Measurements from ENCODE around the gene CNDP1. TPM values are rescaled to one million over a fixed set of nuclear protein-coding genes. Genes with fewer than 3 reads are reported as not detected.

CNDP1 gene
- total and polyA plus RNA-seq, 7 experiments from 2014 or later: 0.12 to 0.34 (median 0.19) TPM; not detected in 4

DNA sequence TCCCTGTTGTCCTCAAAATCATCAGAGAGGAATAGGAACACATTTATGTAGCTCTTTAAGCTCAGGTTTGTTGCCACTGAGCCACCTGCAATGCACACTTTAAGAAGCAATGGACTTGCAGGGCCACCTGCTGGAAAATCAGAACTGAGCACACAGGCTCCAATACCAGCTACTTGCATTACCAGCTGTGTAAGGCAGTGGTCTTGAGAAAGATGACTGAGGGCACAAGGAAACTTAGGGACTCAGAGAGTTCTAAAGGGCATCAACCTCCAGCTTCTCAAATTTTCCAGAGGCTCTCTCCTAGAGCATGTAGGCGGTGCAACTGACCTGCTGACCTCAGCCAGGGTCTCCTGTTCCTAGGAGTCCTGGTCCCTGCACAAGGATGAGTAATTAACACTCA is 40.6 kb upstream of the CNDP1 start:
- Mint-ChIP-seq H3K9me3 (no peaks in the 10 kb centered on the region), H3K36me3 (peaks cover 0 to 6% (median 0%) of the 10 kb centered on the region in 5 donors), H3K27me3 (peaks cover 0 to 32% (median 0%) of the 10 kb centered on the region in 5 donors), H3K4me3 (peak overlapping the region in 5 of 10 donors; percentile 6 to 65 (median 41)), H3K27ac (peak overlapping the region in 8 of 9 donors; percentile 59 to 98 (median 90)), H3K4me1 (peaks cover 12 to 41% (median 31%) of the 10 kb centered on the region in 7 donors)
- ChIA-PET CTCF (interaction anchor here (0.5 to 10.7 kb wide), 34 partner anchors 9 to 411 kb away, joined by 3 to 269 read pairs (median 4); no protein-coding TSS in a partner anchor), POLR2A (interaction anchor here (0.7 to 2.5 kb wide), 11 partner anchors 9 to 152 kb away, joined by 3 to 19 read pairs (median 4); no protein-coding TSS in a partner anchor)
- peak in 8 of 9 donors; percentile 29 to 86 (median 76) for DNase-seq
- no peaks in the 10 kb centered on the region for H3K27me3 ChIP-seq (ENCODE audit: control insufficient read depth in 2 of 2, insufficient read depth in 2 of 2, low read length in 2 of 2)
- H3K36me3 ChIP-seq (ENCODE audit: control insufficient read depth in 2 of 3, insufficient read depth in 3 of 3, low read length in 3 of 3): peaks cover 0 to 4% (median 0%) of the 10 kb centered on the region in 3 experiments
- no peaks in the 10 kb centered on the region for H3K9me3 ChIP-seq (ENCODE audit: control insufficient read depth in 2 of 3, low read length in 3 of 3)
- H3K4me3 ChIP-seq (ENCODE audit: low read length): no peak overlapping the region
- peak; percentile 60 for ATAC-seq
- intact Hi-C loops (cut with micrococcal nuclease): loop anchor here (1.0 kb wide), 8 partner anchors 59 to 453 kb away; no protein-coding TSS in a partner anchor
- peaks cover 20 to 26% of the 10 kb centered on the region in 2 donors for H3K4me1 ChIP-seq (ENCODE audit: control insufficient read depth in 2 of 2, insufficient read depth in 2 of 2, low read length in 2 of 2)
- H3K27ac ChIP-seq (ENCODE audit: low read depth, low read length): no peak overlapping the region

GRCh38 chr18:74494514-74494913 is 39.8 kb upstream of the CNDP1 start:
- DNase-seq (no peak), ATAC-seq (no peak)
- Mint-ChIP-seq H3K4me1 (peaks cover 13 to 49% (median 39%) of the 10 kb centered on the region in 7 donors), H3K9me3 (no peaks in the 10 kb centered on the region), H3K27me3 (peaks cover 0 to 25% (median 0%) of the 10 kb centered on the region in 5 donors), H3K36me3 (peaks cover 0 to 6% (median 0%) of the 10 kb centered on the region in 5 donors), H3K27ac (peak overlapping the region in 7 of 9 donors; percentile 63 to 98 (median 91)), H3K4me3 (peak overlapping the region in 9 of 10 donors; percentile 6 to 90 (median 59))
- Histone ChIP-seq H3K9me3 (ENCODE audit: control insufficient read depth in 2 of 3, low read length in 3 of 3) (no peaks in the 10 kb centered on the region), H3K27ac (ENCODE audit: low read depth, low read length) (peak overlapping the region; percentile 16), H3K27me3 (ENCODE audit: control insufficient read depth in 2 of 2, insufficient read depth in 2 of 2, low read length in 2 of 2) (no peaks in the 10 kb centered on the region), H3K4me1 (ENCODE audit: control insufficient read depth in 2 of 2, insufficient read depth in 2 of 2, low read length in 2 of 2) (peaks cover 24 to 30% of the 10 kb centered on the region in 2 donors), H3K4me3 (ENCODE audit: low read length) (no peak overlapping the region), H3K36me3 (ENCODE audit: control insufficient read depth in 2 of 3, insufficient read depth in 3 of 3, low read length in 3 of 3) (peaks cover 0 to 4% (median 0%) of the 10 kb centered on the region in 3 experiments)
- ChIA-PET CTCF (interaction anchor here (1.6 to 10.7 kb wide), 4 partner anchors 122 to 412 kb away, joined by 14 to 269 read pairs (median 18); no protein-coding TSS in a partner anchor), POLR2A (interaction anchor here (1.5 to 3.1 kb wide), 4 partner anchors 105 to 141 kb away, joined by 6 to 30 read pairs (median 18); no protein-coding TSS in a partner anchor)
- intact Hi-C loops (cut with micrococcal nuclease): no loop called here

DNA sequence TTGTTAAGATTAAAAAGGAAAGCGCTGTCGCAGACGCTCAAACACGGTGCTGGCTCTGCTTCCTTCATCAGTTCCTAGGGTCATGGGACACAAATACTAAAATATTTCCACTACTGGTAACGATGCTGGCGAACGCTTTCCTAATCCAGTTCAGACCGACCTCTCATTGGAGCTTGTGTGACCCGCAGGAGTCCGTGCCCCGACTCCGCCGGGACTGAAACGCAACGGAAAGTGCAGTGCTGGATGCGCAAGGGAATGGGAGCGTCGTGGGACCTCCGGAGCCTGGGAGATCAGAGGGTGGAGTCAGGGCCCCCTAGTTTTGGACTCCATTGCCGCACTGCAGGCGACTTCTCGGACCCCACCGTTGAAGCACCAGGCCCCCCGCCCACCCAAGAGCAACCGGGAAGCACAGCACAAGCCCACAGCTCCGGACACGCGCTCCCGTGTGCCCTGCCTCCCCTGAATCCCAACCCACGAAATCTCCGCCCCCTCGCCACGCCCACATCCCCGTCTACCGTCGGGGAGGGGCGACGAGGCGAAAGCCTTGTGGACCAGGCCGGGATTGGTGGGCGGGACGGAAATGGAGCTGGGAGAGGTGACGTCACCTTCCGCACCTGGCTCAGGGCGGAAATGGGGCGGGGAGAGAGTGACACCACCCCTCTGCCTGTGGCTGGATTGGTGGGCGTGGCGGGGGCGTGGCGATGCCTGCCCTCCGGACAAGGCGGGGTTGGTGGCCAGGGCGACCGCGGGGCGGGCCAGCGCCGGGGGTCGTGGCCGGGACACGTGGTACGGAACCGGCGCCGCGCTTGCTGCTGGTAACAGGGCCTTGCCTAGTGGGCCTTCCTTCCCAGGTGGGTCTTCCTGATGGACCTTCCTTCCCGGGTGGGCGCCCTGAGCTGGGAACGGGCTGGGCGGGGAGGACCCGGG is 38.5 kb upstream of the CNDP1 start, which contains the start of gene CNDP2:
Gene CNDP2 (plus strand): TSS at position 783 of the 927 bp plus-strand sequence. CDS start 3,611 bp downstream, outside the sequence.
- ChIA-PET CTCF (interaction anchor here (0.6 to 10.7 kb wide), 6 partner anchors 56 to 413 kb away, joined by 3 to 269 read pairs (median 6); no protein-coding TSS in a partner anchor), POLR2A (interaction anchor here (0.5 to 3.1 kb wide), 8 partner anchors 9 to 142 kb away, joined by 3 to 30 read pairs (median 7); partner anchors contain the start of gene ZNF407)
- H3K9me3 ChIP-seq (ENCODE audit: control insufficient read depth in 2 of 3, low read length in 3 of 3): no peaks in the 10 kb centered on the region
- Mint-ChIP-seq H3K27me3 (peaks cover 0 to 20% (median 0%) of the 10 kb centered on the region in 5 donors), H3K9me3 (no peaks in the 10 kb centered on the region), H3K36me3 (peaks cover 0 to 13% (median 4%) of the 10 kb centered on the region in 5 donors), H3K4me3 (peak within 1 kb of the TSS; percentile 79 to 98 (median 92)), H3K4me1 (peaks cover 21 to 62% (median 49%) of the 10 kb centered on the region in 7 donors), H3K27ac (peak within 1 kb of the TSS; percentile 95 to 100 (median 98))
- H3K4me3 ChIP-seq (ENCODE audit: low read length): peak within 1 kb of the TSS; percentile 75
- peak; percentile 93 to 100 (median 94) for DNase-seq
- peaks cover 33 to 43% of the 10 kb centered on the region in 2 donors for H3K4me1 ChIP-seq (ENCODE audit: control insufficient read depth in 2 of 2, insufficient read depth in 2 of 2, low read length in 2 of 2)
- no peaks in the 10 kb centered on the region for H3K27me3 ChIP-seq (ENCODE audit: control insufficient read depth in 2 of 2, insufficient read depth in 2 of 2, low read length in 2 of 2)
- peak within 1 kb of the TSS; percentile 93 for H3K27ac ChIP-seq (ENCODE audit: low read depth, low read length)
- H3K36me3 ChIP-seq (ENCODE audit: control insufficient read depth in 2 of 3, insufficient read depth in 3 of 3, low read length in 3 of 3): peaks cover 0 to 4% (median 0%) of the 10 kb centered on the region in 3 experiments
- ATAC-seq: peak; percentile 89
- intact Hi-C loops (cut with micrococcal nuclease): loop anchor here (1.0 to 5.0 kb wide), 8 partner anchors 102 to 1996 kb away; partner anchors contain the start of genes TIMM21 (in 1 of the 2) and TSHZ1 (in 1 of the 2)

GRCh38 chr18:74496508-74497323 is 37.6 kb upstream of the CNDP1 start:
- peak overlapping the region; percentile 77 to 100 (median 98) for H3K27ac Mint-ChIP-seq
- ChIA-PET POLR2A (interaction anchor here (1.0 to 3.1 kb wide), 7 partner anchors 8 to 143 kb away, joined by 4 to 30 read pairs (median 8); partner anchors contain the start of gene ZNF407), CTCF (interaction anchor here (0.6 to 10.7 kb wide), 4 partner anchors 55 to 154 kb away, joined by 3 to 269 read pairs (median 6); no protein-coding TSS in a partner anchor)
- DNase-seq: peak in 3 of 9 donors; percentile 11 to 38 (median 30)
- no peaks in the 10 kb centered on the region for H3K9me3 ChIP-seq (ENCODE audit: control insufficient read depth in 2 of 3, low read length in 3 of 3)
- no peaks in the 10 kb centered on the region for H3K27me3 ChIP-seq (ENCODE audit: control insufficient read depth in 2 of 2, insufficient read depth in 2 of 2, low read length in 2 of 2)
- peak overlapping the region; percentile 79 to 98 (median 92) for H3K4me3 Mint-ChIP-seq
- peaks cover 0 to 15% (median 9%) of the 10 kb centered on the region in 5 donors for H3K36me3 Mint-ChIP-seq
- peak overlapping the region; percentile 75 for H3K4me3 ChIP-seq (ENCODE audit: low read length)
- H3K4me1 ChIP-seq (ENCODE audit: control insufficient read depth in 2 of 2, insufficient read depth in 2 of 2, low read length in 2 of 2): peaks cover 33 to 43% of the 10 kb centered on the region in 2 donors
- H3K9me3 Mint-ChIP-seq: no peaks in the 10 kb centered on the region
- H3K27me3 Mint-ChIP-seq: peaks cover 0 to 20% (median 0%) of the 10 kb centered on the region in 5 donors
- ATAC-seq: peak; percentile 10
- intact Hi-C loops (cut with micrococcal nuclease): loop anchor here (1.0 to 5.0 kb wide), 8 partner anchors 102 to 1996 kb away; partner anchors contain the start of genes TIMM21 (in 1 of the 2) and TSHZ1 (in 1 of the 2)
- H3K36me3 ChIP-seq (ENCODE audit: control insufficient read depth in 2 of 3, insufficient read depth in 3 of 3, low read length in 3 of 3): peaks cover 0 to 11% (median 0%) of the 10 kb centered on the region in 3 experiments
- H3K4me1 Mint-ChIP-seq: peaks cover 22 to 68% (median 56%) of the 10 kb centered on the region in 7 donors
- H3K27ac ChIP-seq (ENCODE audit: low read depth, low read length): peak overlapping the region; percentile 93

DNA sequence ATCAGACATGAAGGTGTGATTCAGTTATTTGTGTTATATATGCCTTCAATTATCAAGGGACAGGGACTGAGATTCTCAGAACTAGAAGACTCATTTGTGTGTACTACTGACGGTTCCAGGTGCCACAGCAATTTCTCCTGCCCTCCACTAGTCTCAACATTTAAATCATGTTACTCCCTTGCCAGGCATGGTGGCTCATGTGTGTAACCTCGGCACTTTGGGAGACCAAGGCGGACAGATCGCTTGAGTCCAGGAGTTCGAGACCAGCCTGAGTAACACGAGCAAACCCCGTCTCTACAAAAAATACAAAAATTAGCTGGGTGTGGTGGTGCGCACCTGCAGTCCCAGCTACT is 37.0 kb upstream of the CNDP1 start:
- peaks cover 33 to 43% of the 10 kb centered on the region in 2 donors for H3K4me1 ChIP-seq (ENCODE audit: control insufficient read depth in 2 of 2, insufficient read depth in 2 of 2, low read length in 2 of 2)
- ChIA-PET CTCF (interaction anchor here (10.7 kb wide), 1 partner anchor 144 kb away, joined by 269 read pairs; no protein-coding TSS in a partner anchor), POLR2A (interaction anchor here (1.0 to 3.1 kb wide), 4 partner anchors 7 to 131 kb away, joined by 4 to 30 read pairs (median 4); partner anchors contain the start of gene ZNF407)
- H3K4me3 ChIP-seq (ENCODE audit: low read length): peak overlapping the region; percentile 75
- ATAC-seq (no peak), DNase-seq (no peak)
- Mint-ChIP-seq H3K27ac (peak overlapping the region; percentile 77 to 100 (median 98)), H3K36me3 (peaks cover 0 to 19% (median 9%) of the 10 kb centered on the region in 5 donors), H3K4me1 (peaks cover 22 to 70% (median 57%) of the 10 kb centered on the region in 7 donors), H3K9me3 (no peaks in the 10 kb centered on the region), H3K27me3 (peaks cover 0 to 15% (median 0%) of the 10 kb centered on the region in 5 donors), H3K4me3 (peak overlapping the region; percentile 71 to 98 (median 90))
- H3K27me3 ChIP-seq (ENCODE audit: control insufficient read depth in 2 of 2, insufficient read depth in 2 of 2, low read length in 2 of 2): no peaks in the 10 kb centered on the region
- intact Hi-C loops (cut with micrococcal nuclease): loop anchor here (5.0 kb wide), 3 partner anchors 415 to 1995 kb away; no protein-coding TSS in a partner anchor
- no peaks in the 10 kb centered on the region for H3K9me3 ChIP-seq (ENCODE audit: control insufficient read depth in 2 of 3, low read length in 3 of 3)
- peak overlapping the region; percentile 93 for H3K27ac ChIP-seq (ENCODE audit: low read depth, low read length)
- peaks cover 0 to 16% (median 3%) of the 10 kb centered on the region in 3 experiments for H3K36me3 ChIP-seq (ENCODE audit: control insufficient read depth in 2 of 3, insufficient read depth in 3 of 3, low read length in 3 of 3)

Measured in naive thymus-derived CD4-positive, alpha-beta T cell (primary cell).